ENCODE measurements around the gene NPIPA5.
"Not testable (repeated sequence)": the region's sequence is repeated elsewhere in the genome, so short reads cannot be mapped to it uniquely, and the experiment has no call there.

The NPIPA5 gene

GRCh38 chr16:15378194-15378593, at the start of gene NPIPA5:
NPIPA5 (minus strand) TSS chr16:15378294; CDS start chr16:15378294, 0 bp downstream.
- not testable (repeated sequence) for H3K4me3 ChIP-seq (ENCODE audit: low read depth, low read length)

GRCh38 chr16:15427648-15428239, 49.6 kb upstream of the NPIPA5 start:
- peak; percentile 58 for TF ChIP-seq CTCF (IDR thresholded peaks at IDR 0.05; ENCODE audit: low read depth, low read length)
- peak overlapping the region; percentile 14; the same call in 1 of the 2 replicates for H3K4me3 ChIP-seq (ENCODE audit: low read depth, low read length)

GRCh38 chr16:15426796-15427195, 48.7 kb upstream of the NPIPA5 start:
- H3K4me3 ChIP-seq (ENCODE audit: low read depth, low read length): no peak overlapping the region
- no peak for TF ChIP-seq CTCF (IDR thresholded peaks at IDR 0.05; ENCODE audit: low read depth, low read length)

GRCh38 chr16:15425861-15426260, 47.8 kb upstream of the NPIPA5 start:
- TF ChIP-seq CTCF (IDR thresholded peaks at IDR 0.05; ENCODE audit: low read depth, low read length): no peak

GRCh38 chr16:15422222-15422621, 44.1 kb upstream of the NPIPA5 start:
- TF ChIP-seq CTCF (IDR thresholded peaks at IDR 0.05; ENCODE audit: low read depth, low read length): no peak
- H3K4me3 ChIP-seq (ENCODE audit: low read depth, low read length): no peak overlapping the region

More at GRCh38 chr16:15425861-15426260, 47.8 kb upstream of the NPIPA5 start:
- H3K4me3 ChIP-seq (ENCODE audit: low read depth, low read length): no peak overlapping the region

GRCh38 chr16:15421696-15422095, 43.6 kb upstream of the NPIPA5 start:
- not testable (repeated sequence) for H3K4me3 ChIP-seq (ENCODE audit: low read depth, low read length)

DNA sequence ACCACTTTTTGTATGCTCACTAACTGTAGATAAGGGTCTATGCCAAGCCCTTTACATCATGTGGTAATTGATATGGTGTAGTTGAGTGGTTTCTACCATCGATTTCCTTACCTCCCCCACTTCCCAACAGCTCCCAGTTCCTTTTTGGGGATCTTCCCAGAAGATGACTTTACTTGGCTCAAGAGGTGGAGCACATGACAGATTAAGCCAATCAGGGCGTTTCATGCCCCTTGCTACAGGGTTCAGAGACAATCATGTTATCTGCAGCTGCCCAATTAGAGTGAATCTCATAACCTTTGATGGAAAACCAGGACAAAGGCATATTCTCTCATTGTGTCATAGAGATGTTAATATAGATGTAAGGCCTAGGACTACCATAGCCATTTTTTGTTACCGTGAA, 40.1 kb upstream of the NPIPA5 start:
- no peak for TF ChIP-seq CTCF (IDR thresholded peaks at IDR 0.05; ENCODE audit: low read depth, low read length)
- no peak overlapping the region for H3K4me3 ChIP-seq (ENCODE audit: low read depth, low read length)

- TF ChIP-seq CTCF (IDR thresholded peaks at IDR 0.05; ENCODE audit: low read depth, low read length): no peak
- no peak overlapping the region for H3K4me3 ChIP-seq (ENCODE audit: low read depth, low read length)
Measured at GRCh38 chr16:15417197-15417596, 39.1 kb upstream of the NPIPA5 start.
